ENCODE data around the gene DRC7.

DRC7 gene

DNA sequence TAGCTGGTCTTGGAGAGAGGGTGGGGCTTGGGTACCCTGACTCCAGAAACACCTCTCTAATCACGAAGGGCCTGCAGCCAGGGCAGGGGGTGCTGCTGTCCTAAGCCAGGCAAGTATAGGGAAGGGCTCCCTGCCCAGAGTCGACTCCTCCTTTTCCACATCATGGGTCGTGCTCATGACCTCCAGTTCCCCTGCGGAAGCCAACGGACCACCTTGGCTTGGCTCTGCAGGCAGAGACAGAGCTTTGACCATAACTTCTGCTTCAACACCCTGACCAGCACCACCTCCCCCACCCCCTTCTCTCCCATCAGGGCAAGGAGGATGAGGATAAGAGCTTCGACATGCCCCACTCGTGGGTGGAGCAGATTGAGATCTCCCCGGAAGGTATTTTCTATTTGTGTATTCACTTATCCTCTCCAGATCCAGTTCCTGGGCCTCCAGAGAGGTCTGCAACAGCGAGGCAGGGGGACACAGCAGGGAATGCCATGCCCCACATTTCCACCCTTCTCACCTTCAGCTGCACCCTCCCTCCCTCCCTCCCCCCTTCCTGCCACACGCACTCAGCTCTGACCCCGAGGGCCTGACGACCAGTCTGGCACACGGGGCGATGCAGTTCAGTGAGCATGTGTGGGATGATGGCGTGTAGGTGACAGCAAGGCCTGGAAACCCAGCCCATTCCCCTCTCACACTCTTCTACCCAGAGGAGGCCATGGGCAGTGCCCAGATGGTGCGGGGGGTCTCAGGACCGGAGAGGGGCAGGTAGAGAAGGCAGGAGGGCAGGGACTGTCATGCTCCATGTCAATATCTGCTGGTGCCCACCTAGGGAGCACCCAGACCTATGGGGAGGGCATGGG is 27.0 kb downstream of the DRC7 start:
- Histone ChIP-seq H3K4me3 (no peak overlapping the region), H3K27ac (no peak overlapping the region)
- TF ChIP-seq, protein P1, sequence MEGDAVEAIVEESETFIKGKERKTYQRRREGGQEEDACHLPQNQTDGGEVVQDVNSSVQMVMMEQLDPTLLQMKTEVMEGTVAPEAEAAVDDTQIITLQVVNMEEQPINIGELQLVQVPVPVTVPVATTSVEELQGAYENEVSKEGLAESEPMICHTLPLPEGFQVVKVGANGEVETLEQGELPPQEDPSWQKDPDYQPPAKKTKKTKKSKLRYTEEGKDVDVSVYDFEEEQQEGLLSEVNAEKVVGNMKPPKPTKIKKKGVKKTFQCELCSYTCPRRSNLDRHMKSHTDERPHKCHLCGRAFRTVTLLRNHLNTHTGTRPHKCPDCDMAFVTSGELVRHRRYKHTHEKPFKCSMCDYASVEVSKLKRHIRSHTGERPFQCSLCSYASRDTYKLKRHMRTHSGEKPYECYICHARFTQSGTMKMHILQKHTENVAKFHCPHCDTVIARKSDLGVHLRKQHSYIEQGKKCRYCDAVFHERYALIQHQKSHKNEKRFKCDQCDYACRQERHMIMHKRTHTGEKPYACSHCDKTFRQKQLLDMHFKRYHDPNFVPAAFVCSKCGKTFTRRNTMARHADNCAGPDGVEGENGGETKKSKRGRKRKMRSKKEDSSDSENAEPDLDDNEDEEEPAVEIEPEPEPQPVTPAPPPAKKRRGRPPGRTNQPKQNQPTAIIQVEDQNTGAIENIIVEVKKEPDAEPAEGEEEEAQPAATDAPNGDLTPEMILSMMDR (IDR thresholded peaks at IDR 0.05) = no peak
- DNase-seq (ENCODE audit: low spot score) = no peak

DNA sequence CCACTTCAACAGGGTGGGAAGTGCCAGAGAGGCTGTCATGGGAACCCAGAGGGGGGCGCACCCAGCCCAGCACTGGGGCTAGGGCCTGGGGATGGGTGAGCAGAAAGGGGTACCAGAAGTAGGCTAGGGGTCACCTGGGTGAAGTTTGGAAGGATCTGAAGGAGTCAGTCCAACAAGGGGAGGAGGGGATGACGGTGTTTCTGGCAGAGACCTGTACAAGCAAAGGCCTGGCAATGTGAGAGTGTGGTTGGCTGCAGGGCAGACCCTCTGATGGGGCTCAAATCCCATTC is 27.5 kb downstream of the DRC7 start:
- TF ChIP-seq, protein P1 (IDR thresholded peaks at IDR 0.05) = no peak
- no peak overlapping the region for H3K27ac ChIP-seq
- H3K4me3 ChIP-seq = no peak overlapping the region
- no peak for DNase-seq (ENCODE audit: low spot score)

DNA sequence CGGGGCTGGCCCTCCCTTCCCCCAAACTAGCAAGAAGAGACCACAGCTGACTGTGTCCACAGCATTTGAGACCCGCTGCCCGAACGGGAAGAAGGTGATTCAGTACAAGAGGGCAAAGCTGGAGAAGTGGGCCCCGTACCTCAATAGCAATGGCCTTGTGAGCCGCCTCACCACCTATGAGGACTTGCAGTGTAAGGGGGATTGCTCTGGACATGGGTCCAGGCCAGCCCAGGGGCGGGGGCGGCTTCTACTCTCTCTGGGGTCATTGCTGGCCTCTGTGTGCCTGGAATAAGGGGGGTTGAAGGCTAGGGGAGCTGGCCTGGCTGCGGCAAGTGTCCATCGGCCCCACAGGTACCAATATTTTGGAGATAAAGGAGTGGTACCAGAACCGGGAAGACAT is 28.0 kb downstream of the DRC7 start:
- H3K4me3 ChIP-seq = no peak overlapping the region
- DNase-seq (ENCODE audit: low spot score) = no peak

DNA sequence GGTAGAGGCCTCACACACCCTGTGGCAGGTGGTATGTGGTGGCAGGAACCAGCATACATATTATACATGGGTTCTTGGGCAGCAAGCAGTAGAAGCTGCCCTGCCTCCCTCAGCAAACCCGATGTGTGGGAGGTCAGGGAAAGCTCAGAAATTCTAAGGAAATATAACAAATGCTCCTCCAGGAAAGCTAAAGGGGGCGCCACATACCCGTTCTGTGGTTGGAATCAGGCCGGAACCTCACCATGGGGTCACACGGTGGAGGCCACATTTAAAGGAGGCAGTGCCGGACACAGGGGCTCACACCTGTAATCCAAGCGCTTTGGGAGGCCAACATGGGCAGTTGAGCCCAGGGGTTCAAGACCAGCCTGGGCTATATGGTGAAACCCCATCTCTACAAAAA is 28.6 kb downstream of the DRC7 start:
- no peak overlapping the region for H3K27ac ChIP-seq
- no peak overlapping the region for H3K4me3 ChIP-seq
- TF ChIP-seq, protein P1 (IDR thresholded peaks at IDR 0.05) = no peak
- no peak for DNase-seq (ENCODE audit: low spot score)

More for the DNA sequence above, 28.0 kb downstream of the DRC7 start:
- TF ChIP-seq, protein P1 (IDR thresholded peaks at IDR 0.05) = no peak
- no peak overlapping the region for H3K27ac ChIP-seq

DNA sequence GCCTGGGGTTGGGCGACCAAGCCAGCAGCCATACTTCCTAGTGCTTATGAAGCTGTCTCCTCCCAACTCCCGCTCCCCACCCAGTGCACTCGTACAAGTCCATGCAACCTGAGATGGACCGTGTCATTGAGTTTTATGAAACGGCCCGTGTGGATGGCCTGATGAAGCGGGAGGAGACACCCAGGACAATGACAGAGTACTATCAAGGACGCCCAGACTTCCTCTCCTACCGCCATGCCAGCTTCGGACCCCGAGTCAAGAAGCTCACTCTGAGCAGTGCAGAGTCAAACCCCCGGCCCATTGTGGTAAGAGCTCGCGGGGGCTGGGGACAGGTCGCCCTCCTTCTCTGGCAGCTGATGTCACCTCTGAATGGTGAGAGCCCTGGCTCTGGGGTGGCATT is 29.9 kb downstream of the DRC7 start:
- no peak overlapping the region for H3K4me3 ChIP-seq
- TF ChIP-seq, protein P1 (IDR thresholded peaks at IDR 0.05) = no peak
- H3K27ac ChIP-seq = no peak overlapping the region
- no peak for DNase-seq (ENCODE audit: low spot score)

DNA sequence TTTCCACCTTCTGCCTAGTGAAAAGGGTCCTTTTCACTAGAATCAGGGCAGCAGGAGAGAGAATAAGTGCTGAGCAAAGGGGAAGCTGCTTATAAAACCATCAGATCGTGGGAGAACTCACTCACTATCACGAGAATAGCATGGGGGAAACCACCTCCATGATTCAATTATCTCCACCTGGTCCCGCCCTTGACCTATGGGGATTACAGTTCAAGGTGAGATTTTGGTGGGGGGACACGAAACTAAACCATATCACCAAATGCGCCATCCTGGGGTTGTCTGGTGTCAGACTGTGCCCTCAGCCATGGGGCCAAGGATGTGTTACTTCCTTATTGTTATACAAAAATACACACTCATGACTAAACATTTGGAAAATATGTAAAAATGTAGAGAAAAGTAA is 30.5 kb downstream of the DRC7 start:
- no peak overlapping the region for H3K27ac ChIP-seq
- TF ChIP-seq, protein P1 (IDR thresholded peaks at IDR 0.05) = no peak
- no peak for DNase-seq (ENCODE audit: low spot score)
- H3K4me3 ChIP-seq = no peak overlapping the region

DNA sequence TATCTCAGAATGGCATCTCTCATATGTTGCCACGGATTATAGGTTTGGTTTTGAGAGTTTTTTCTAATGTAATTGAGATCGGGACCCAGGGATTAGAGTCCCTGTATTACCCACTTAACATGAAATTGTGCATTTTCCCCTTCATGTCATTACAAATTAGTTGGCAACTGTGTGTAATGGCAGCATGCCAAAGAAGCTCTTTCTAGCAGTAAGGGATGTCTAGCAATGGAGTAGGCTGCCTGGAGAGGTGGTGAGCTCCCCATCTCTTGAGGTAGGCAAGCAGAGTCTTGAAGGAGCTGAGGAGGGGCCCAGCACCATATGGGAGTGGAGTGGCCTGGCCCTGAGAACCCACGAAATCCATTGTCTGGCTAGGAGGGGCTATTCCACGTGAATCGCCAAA is 30.9 kb downstream of the DRC7 start:
- Histone ChIP-seq H3K4me3 (no peak overlapping the region), H3K27ac (no peak overlapping the region)
- TF ChIP-seq, protein P1 (IDR thresholded peaks at IDR 0.05) = no peak
- no peak for DNase-seq (ENCODE audit: low spot score)
